H1 (cell line): ENCODE data around the gene CCDC195. TPM values are rescaled to one million over a fixed set of nuclear protein-coding genes. Genes with fewer than 3 reads are reported as not detected.

Experiments
- BCL11A ChIP-seq, 2 experiments: IDR thresholded peaks; one replicate each; pipeline ENCODE4 v1.6.1; 2011; ENCODE audit warnings: low read depth in 2 of 2, low read length in 2 of 2, mild to moderate bottlenecking in 2 of 2
- CBX8 ChIP-seq: fragments of 300-800, 300-1000 bp; sonication (generic); IDR thresholded peaks from 2 replicates; pipeline ENCODE4 v1.7.1; 2016; ENCODE audit warnings: low read depth, low read length, borderline replicate concordance
- CHD7 ChIP-seq: fragments of 300-600 bp; sonication (generic); IDR thresholded peaks from 2 replicates; pipeline ENCODE4 v1.7.1; 2012; ENCODE audit warnings: low read length, moderate library complexity, mild to moderate bottlenecking, inconsistent platforms; ENCODE audit not compliant: insufficient replicate concordance
- GTF2F1 ChIP-seq: IDR thresholded peaks from 2 replicates; pipeline ENCODE4 v1.6.1; 2012; ENCODE audit warnings: low read depth, low read length, improper control_type of control experiment, borderline replicate concordance
- KDM5A ChIP-seq: fragments of 200-600 bp; IDR thresholded peaks from 2 replicates; pipeline ENCODE4 v1.7.1; 2012; ENCODE audit warnings: mild to moderate bottlenecking, low read length, inconsistent platforms, mixed read lengths
- RBBP5 ChIP-seq: IDR thresholded peaks from 2 replicates; pipeline ENCODE4 v1.7.1; 2012; ENCODE audit warnings: low read depth, mild to moderate bottlenecking, inconsistent platforms, low read length, moderate library complexity, borderline replicate concordance
- RXRA ChIP-seq: IDR thresholded peaks from 2 replicates; pipeline ENCODE4 v1.6.1; 2011; ENCODE audit warnings: low read depth, mild to moderate bottlenecking, low read length, moderate library complexity; ENCODE audit not compliant: insufficient read depth
- SIN3A ChIP-seq, 2 experiments: IDR thresholded peaks in 1 of 2; conservative IDR thresholded peaks in 1 of 2; 2 replicates each; pipeline ENCODE4 v1.6.1; 2011 to 2012; ENCODE audit warnings: low read length in 2 of 2, improper control_type of control experiment in 1 of 2, low read depth in 1 of 2, mild to moderate bottlenecking in 1 of 2
- SIX5 ChIP-seq: IDR thresholded peaks from 2 replicates; pipeline ENCODE4 v1.6.1; 2011; ENCODE audit warnings: mild to moderate bottlenecking, low read depth, low read length
- SP1 ChIP-seq: IDR thresholded peaks from 2 replicates; pipeline ENCODE4 v1.6.1; 2011; ENCODE audit warnings: low read depth, low read length
- YY1 ChIP-seq: IDR thresholded peaks from 2 replicates; pipeline ENCODE4 v1.6.1; 2011; ENCODE audit warnings: low read depth, mild to moderate bottlenecking, low read length
- ZNF274 ChIP-seq: IDR thresholded peaks from 2 replicates; pipeline ENCODE4 v1.7.0; 2012; ENCODE audit warnings: low read length, borderline replicate concordance; ENCODE audit errors: extremely low read depth
- polyA plus RNA-seq, 7 experiments: library from polyadenylated mRNA; depleted of rRNA in 3 of 7; stranded (reverse) in 5 of 7; unstranded in 2 of 7; fragments of >200 nt in 5 of 7; fragments of 200-250 nt in 2 of 7; gene quantifications; 1 replicate in 5 of 7; 2 replicates in 1 of 7; 4 replicates in 1 of 7; pipeline versions ENCODE4 v1.2.1 to v1.2.3, GENCODE V29; 2011 to 2013; ENCODE audit warnings: missing spikeins in 2 of 7, mixed read lengths in 2 of 7
- total RNA-seq: library from RNA; stranded (reverse); fragmentation: NEBNext Ultra II Directional; extraction: Animal tissue kit (Norgen Biotek cat#: 25700); gene quantifications from 2 replicates; pipeline ENCODE4 v1.2.1, GENCODE V29; 2021

CCDC195 gene
- total and polyA plus RNA-seq, 2 of the 8 experiments (the other 6 are each of a cell fraction or from before 2014, with no cell fraction given) = not detected

GRCh38 chr2:224669449-224669848 lies 46.7 kb downstream of the CCDC195 start (continued):
- TF ChIP-seq CHD7 (no peak), YY1 (no peak), SIX5 (no peak), RXRA (no peak), SP1 (no peak), CBX8 (no peak), KDM5A (no peak), ZNF274 (no peak), SIN3A (conservative IDR thresholded peaks at IDR 0.05 in 1 of 2, IDR thresholded peaks at IDR 0.05 in 1 of 2; ENCODE audit: low read depth in 1 of 2, low read length in 2 of 2) (no peak), BCL11A (IDR thresholded peaks at IDR 0.05; ENCODE audit: low read depth in 2 of 2, low read length in 2 of 2) (no peak), RBBP5 (no peak), GTF2F1 (no peak)
